ENCODE data around the gene ZSCAN10.

Gene ZSCAN10

GRCh38 chr16:3098459-3099394 is at the start of gene ZSCAN10:
TSS of gene ZSCAN10 (minus strand) at chr16:3099294. CDS start at chr16:3092937, 6,357 bp downstream.
- TF ChIP-seq ZNF274 (IDR thresholded peaks at IDR 0.05; ENCODE audit: low read depth, low read length) = no peak
- H3K4me3 ChIP-seq (ENCODE audit: low read length) = peak within 1 kb of the TSS; percentile 10; the same call in 1 of the 2 replicates

GRCh38 chr16:3148256-3149192 is 49.4 kb upstream of the ZSCAN10 start:
- TF ChIP-seq ZNF274 (IDR thresholded peaks at IDR 0.05; ENCODE audit: low read depth, low read length) = no peak
- H3K4me3 ChIP-seq (ENCODE audit: low read length) = no peak overlapping the region

DNA sequence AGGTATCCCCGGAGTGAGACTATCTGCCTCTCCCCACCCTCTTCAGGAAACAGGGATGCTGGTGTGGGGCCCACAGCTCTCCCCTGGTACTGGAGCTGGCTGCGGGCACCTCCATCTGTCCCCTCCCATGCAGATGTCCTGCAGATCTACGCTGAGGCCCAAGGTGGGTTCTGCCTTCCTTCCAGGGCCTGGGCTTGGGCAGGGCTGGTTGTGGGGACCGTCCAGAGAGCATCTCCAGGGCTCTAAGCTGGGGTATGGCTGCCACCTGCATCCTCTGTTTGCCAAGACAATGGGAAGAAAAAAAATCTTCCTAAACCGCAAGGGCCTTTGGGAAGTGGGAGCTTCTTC is 48.6 kb upstream of the ZSCAN10 start:
- no peak for TF ChIP-seq ZNF274 (IDR thresholded peaks at IDR 0.05; ENCODE audit: low read depth, low read length)
- no peak overlapping the region for H3K4me3 ChIP-seq (ENCODE audit: low read length)

DNA sequence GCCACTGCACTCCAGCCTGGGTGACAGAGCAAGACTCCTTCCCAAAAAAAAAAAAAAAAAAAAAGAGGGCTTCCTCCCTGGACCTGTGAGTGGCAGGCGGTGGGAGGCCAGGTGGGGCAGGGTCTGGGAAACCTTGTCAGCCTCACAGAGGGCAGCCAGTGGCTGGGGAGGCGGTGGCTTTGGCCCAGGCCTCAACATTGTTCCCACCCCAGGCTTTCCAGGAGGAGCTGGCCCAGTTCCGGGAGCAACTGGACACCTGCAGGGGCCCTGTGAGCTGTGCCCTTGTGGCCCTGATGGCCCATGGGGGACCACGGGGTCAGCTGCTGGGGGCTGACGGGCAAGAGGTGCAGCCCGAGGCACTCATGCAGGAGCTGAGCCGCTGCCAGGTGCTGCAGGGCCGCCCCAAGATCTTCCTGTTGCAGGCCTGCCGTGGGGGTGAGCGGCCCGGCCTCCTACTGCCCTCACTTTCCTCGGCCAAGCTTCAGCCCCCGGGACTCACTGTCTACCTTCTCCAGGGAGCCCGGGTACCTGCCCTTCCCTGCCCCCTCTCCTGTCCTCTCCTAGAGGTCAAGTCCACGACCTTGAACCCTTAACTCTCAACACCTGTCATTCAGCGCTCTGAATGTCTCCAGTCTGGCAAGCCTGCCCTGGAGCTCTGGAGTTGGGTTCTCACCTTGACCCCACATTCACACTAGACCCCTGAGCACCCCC is 48.1 kb upstream of the ZSCAN10 start:
- no peak overlapping the region for H3K4me3 ChIP-seq (ENCODE audit: low read length)
- TF ChIP-seq ZNF274 (IDR thresholded peaks at IDR 0.05; ENCODE audit: low read depth, low read length) = no peak

DNA sequence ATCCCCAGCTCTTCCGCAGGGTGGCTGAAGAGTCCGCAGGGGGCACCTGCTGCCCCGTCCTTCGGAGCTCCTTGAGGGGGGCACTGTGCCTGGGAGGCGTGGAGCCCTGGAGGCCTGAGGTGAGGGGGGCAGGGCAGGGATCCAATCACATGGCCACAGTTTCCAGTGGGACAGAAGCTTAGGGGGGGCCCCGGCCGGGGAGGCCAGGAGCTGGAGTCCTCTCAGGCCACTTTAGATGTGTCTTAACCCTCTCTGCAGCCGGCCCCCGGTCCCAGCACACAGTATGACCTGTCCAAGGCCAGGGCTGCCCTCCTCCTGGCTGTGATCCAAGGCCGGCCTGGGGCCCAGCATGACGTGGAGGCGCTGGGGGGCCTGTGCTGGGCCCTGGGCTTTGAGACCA is 46.6 kb upstream of the ZSCAN10 start:
- H3K4me3 ChIP-seq (ENCODE audit: low read length) = no peak overlapping the region
- no peak for TF ChIP-seq ZNF274 (IDR thresholded peaks at IDR 0.05; ENCODE audit: low read depth, low read length)

DNA sequence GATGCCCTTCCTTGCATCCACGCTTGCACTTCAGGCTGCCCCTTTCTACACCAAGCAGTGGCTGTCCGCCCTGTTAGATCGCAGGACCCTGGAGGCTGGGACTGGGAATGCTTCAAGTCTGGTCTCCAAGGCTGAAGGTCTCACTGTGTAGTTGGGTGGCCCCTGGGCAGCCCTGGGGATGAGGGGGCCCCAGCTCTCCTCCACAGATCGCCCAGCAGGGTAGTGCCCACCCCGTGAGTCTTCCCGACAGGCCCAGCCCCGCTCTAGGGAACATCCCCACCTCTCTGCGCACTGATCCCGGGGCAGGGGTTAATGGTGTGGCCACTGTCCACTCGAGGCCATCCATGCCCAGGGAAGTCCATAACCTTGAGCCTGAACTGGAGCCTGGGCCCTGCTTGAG is 46.1 kb upstream of the ZSCAN10 start:
- TF ChIP-seq ZNF274 (IDR thresholded peaks at IDR 0.05; ENCODE audit: low read depth, low read length) = no peak

GRCh38 chr16:3144321-3144983 is 45.4 kb upstream of the ZSCAN10 start:
- no peak for TF ChIP-seq ZNF274 (IDR thresholded peaks at IDR 0.05; ENCODE audit: low read depth, low read length)
- no peak overlapping the region for H3K4me3 ChIP-seq (ENCODE audit: low read length)

More for the DNA sequence above, 46.1 kb upstream of the ZSCAN10 start:
- H3K4me3 ChIP-seq (ENCODE audit: low read length) = no peak overlapping the region

- H3K4me3 ChIP-seq (ENCODE audit: low read length) = no peak overlapping the region
- no peak for TF ChIP-seq ZNF274 (IDR thresholded peaks at IDR 0.05; ENCODE audit: low read depth, low read length)
Observed at GRCh38 chr16:3143598-3144320, 44.7 kb upstream of the ZSCAN10 start.

- TF ChIP-seq ZNF274 (IDR thresholded peaks at IDR 0.05; ENCODE audit: low read depth, low read length) = no peak
- H3K4me3 ChIP-seq (ENCODE audit: low read length) = no peak overlapping the region
Observed at GRCh38 chr16:3143189-3143588, 44.1 kb upstream of the ZSCAN10 start.

DNA sequence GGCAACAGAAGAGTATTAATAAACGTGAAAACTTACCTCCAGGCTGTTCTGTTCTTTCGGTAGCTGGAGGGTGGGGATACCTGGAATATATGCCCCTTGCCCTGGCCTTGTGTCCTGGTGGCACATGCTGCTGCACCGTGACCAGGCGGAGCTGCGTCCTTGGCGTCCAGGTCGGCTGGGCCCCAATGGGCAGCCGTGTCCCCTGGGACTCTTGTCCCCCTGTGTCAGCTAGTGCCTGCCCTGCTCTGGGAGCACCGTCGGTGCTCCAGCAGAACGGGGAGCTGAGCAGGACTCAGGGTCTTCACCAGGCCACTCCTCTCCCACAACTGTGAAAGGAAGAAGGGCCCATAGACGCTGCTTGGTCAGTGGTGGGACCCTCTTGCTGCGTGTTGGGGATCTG is 43.7 kb upstream of the ZSCAN10 start:
- TF ChIP-seq ZNF274 (IDR thresholded peaks at IDR 0.05; ENCODE audit: low read depth, low read length) = no peak

GRCh38 chr16:3142327-3142726 is 43.2 kb upstream of the ZSCAN10 start:
- TF ChIP-seq ZNF274 (IDR thresholded peaks at IDR 0.05; ENCODE audit: low read depth, low read length) = no peak
- no peak overlapping the region for H3K4me3 ChIP-seq (ENCODE audit: low read length)

More for the DNA sequence above, 43.7 kb upstream of the ZSCAN10 start:
- no peak overlapping the region for H3K4me3 ChIP-seq (ENCODE audit: low read length)

GRCh38 chr16:3141781-3142311 is 42.8 kb upstream of the ZSCAN10 start:
- no peak for TF ChIP-seq ZNF274 (IDR thresholded peaks at IDR 0.05; ENCODE audit: low read depth, low read length)
- H3K4me3 ChIP-seq (ENCODE audit: low read length) = no peak overlapping the region
